ENCODE measurements around the gene MMP11.

MMP11 gene

GRCh38 chr22:23782252-23782651 lies 9.6 kb downstream of the MMP11 start:
- DNase-seq: no peak

- DNase-seq: no peak
Observed at GRCh38 chr22:23782703-23783102, 10.1 kb downstream of the MMP11 start.

GRCh38 chr22:23783265-23784150 lies 10.9 kb downstream of the MMP11 start:
- DNase-seq: no peak

GRCh38 chr22:23784215-23784732 lies 11.6 kb downstream of the MMP11 start:
- DNase-seq: no peak

GRCh38 chr22:23786261-23786710 lies 13.6 kb downstream of the MMP11 start:
- DNase-seq: no peak

GRCh38 chr22:23786752-23787599 lies 14.3 kb downstream of the MMP11 start, which contains the start of gene SMARCB1:
Gene SMARCB1 (plus strand): TSS chr22:23786966. CDS start chr22:23787170, 204 bp downstream.
- peak; percentile 91 for DNase-seq

GRCh38 chr22:23787600-23787896 lies 14.9 kb downstream of the MMP11 start:
- DNase-seq: no peak

- DNase-seq: no peak
Observed at GRCh38 chr22:23787910-23788309, 15.3 kb downstream of the MMP11 start.

GRCh38 chr22:23789121-23789520 lies 16.5 kb downstream of the MMP11 start:
- no peak for DNase-seq

- DNase-seq: no peak
Observed at GRCh38 chr22:23789638-23790037, 17.0 kb downstream of the MMP11 start.

GRCh38 chr22:23790819-23791737 lies 18.4 kb downstream of the MMP11 start:
- no peak for DNase-seq

- DNase-seq: no peak
Observed at GRCh38 chr22:23791738-23792645, 19.3 kb downstream of the MMP11 start.

GRCh38 chr22:23793326-23793725 lies 20.7 kb downstream of the MMP11 start:
- no peak for DNase-seq

- DNase-seq: no peak
Observed at GRCh38 chr22:23796461-23796860, 23.8 kb downstream of the MMP11 start.

GRCh38 chr22:23800297-23801237 lies 27.9 kb downstream of the MMP11 start:
- no peak for DNase-seq

- no peak for DNase-seq
Observed at GRCh38 chr22:23801238-23801821, 28.7 kb downstream of the MMP11 start.

GRCh38 chr22:23801886-23802377 lies 29.3 kb downstream of the MMP11 start:
- DNase-seq: no peak

- DNase-seq: no peak
Observed at GRCh38 chr22:23803001-23803819, 30.6 kb downstream of the MMP11 start.

All from stimulated activated CD4-positive, alpha-beta T cell treated with anti-CD3 and anti-CD28 coated beads, Interleukin-15, amount 100 ng/mL, for 24 hours (primary cell).